PC-9 (cell line): Measurements from ENCODE around the gene SNRPD3. TPM values are rescaled to one million over a fixed set of nuclear protein-coding genes. Genes with fewer than 3 reads are reported as not detected.
"Not testable (repeated sequence)": the region's sequence is repeated elsewhere in the genome, so short reads cannot be mapped to it uniquely, and the experiment has no call there.

ENCODE experiments used
- BruUV-seq: library from RNA; stranded (reverse); fragments of 400-500 nt; replicated peaks from 2 replicates; lab custom pipeline; 2021; lab: Mats Ljungman, UMichigan
- CTCF ChIA-PET: fragments of 300-600 bp; sonication (Branson Sonifier 250); formaldehyde crosslinking; loops from one replicate; lab custom pipeline; 2022; ENCODE audit warnings: antibody characterized with exemption; lab: Charles Lee
- POLR2A ChIA-PET: fragments of 300-600 bp; sonication (Branson Sonifier 250); formaldehyde crosslinking; loops from one replicate; lab custom pipeline; 2022; ENCODE audit warnings: antibody characterized with exemption; ENCODE audit not compliant: unreplicated experiment; lab: Charles Lee
- DNase-seq, 2 experiments: peaks; one replicate each; pipeline versions ENCODE4 v3.0.0 to v3.0.0-alpha.2; 2015 to 2022; ENCODE audit warnings: mixed read lengths in 1 of 2
- H2AFZ ChIP-seq: fragments of 200-600 bp; sonication (generic); 2 replicates; pipeline ENCODE4 v1.8.1; 2017; ENCODE audit warnings: antibody characterized with exemption
- H3F3A ChIP-seq: fragments of 200-600 bp; sonication (generic); 2 replicates; pipeline ENCODE4 v1.8.1; 2017; ENCODE audit warnings: antibody characterized with exemption, mild to moderate bottlenecking, low read depth; ENCODE audit not compliant: insufficient read depth
- H3K27ac ChIP-seq: fragments of 200-600 bp; sonication (generic); 2 replicates; pipeline ENCODE4 v1.6.1; 2016; ENCODE audit warnings: mixed run types
- H3K27me3 ChIP-seq: fragments of 200-600 bp; sonication (generic); 2 replicates; pipeline ENCODE4 v1.6.1; 2016; ENCODE audit warnings: low read depth, mixed run types; ENCODE audit not compliant: insufficient read depth
- H3K36me3 ChIP-seq: fragments of 200-600 bp; sonication (generic); 2 replicates; pipeline ENCODE4 v1.6.1; 2016; ENCODE audit warnings: low read depth, mixed run types
- H3K4me1 ChIP-seq: fragments of 200-600 bp; sonication (generic); replicated peaks from 2 replicates; pipeline ENCODE4 v1.6.1; 2016; ENCODE audit warnings: mixed run types; ENCODE audit not compliant: insufficient read depth
- H3K4me2 ChIP-seq: fragments of 200-600 bp; sonication (generic); 2 replicates; pipeline ENCODE4 v1.6.1; 2017; ENCODE audit warnings: mixed run types
- H3K4me3 ChIP-seq: fragments of 200-600 bp; sonication (generic); 2 replicates; pipeline ENCODE4 v1.6.1; 2016; ENCODE audit warnings: mixed run types
- H3K79me2 ChIP-seq: fragments of 200-600 bp; sonication (generic); 2 replicates; pipeline ENCODE4 v1.6.1; 2017; ENCODE audit warnings: low read depth, mixed run types
- H3K9me2 ChIP-seq: fragments of 200-600 bp; sonication (generic); 2 replicates; pipeline ENCODE4 v1.8.1; 2017; ENCODE audit warnings: mild to moderate bottlenecking; ENCODE audit not compliant: insufficient read depth
- H3K9me3 ChIP-seq: fragments of 200-600 bp; sonication (generic); 2 replicates; pipeline ENCODE4 v1.8.1; 2016; ENCODE audit warnings: low read depth; ENCODE audit not compliant: insufficient read depth
- H4K20me1 ChIP-seq: fragments of 200-600 bp; sonication (generic); 2 replicates; pipeline ENCODE4 v1.8.1; 2017; ENCODE audit not compliant: insufficient read depth
- intact Hi-C: fragments of 100-400 bp; cut with micrococcal nuclease; formaldehyde crosslinking; loops from one replicate; pipeline ENCODE4 v1.10.0; 2022; ENCODE audit not compliant: unreplicated experiment
- total RNA-seq: library from RNA; stranded (reverse); gene quantifications from 2 replicates; pipeline ENCODE4 v1.2.3, GENCODE V29; 2021

Gene SNRPD3
- total RNA-seq, 1 experiment from 2014 or later = 117 TPM

DNA sequence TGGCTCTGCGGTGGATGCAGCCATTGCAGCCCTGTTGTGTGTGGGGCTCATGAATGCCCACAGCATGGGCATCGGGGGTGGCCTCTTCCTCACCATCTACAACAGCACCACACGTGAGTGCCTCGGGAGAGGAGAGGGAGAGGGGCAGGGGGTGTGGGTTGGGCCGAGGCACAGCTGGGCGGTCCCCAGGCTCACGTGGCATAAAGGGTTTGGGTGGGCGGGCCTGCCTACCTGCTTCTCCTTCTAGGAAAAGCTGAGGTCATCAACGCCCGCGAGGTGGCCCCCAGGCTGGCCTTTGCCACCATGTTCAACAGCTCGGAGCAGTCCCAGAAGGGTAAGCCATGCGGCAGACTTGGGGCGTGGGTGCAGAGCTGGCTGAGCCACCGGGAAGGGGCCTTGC lies 59.0 kb downstream of the SNRPD3 start:
- H3K79me2 ChIP-seq, H3K36me3 ChIP-seq, H3K9me3 ChIP-seq, H3K4me3 ChIP-seq, intact Hi-C loops, BruUV-seq, DNase-seq, H3K27me3 ChIP-seq, H3K9me2 ChIP-seq, H3F3A ChIP-seq, H3K27ac ChIP-seq, CTCF ChIA-PET, H4K20me1 ChIP-seq, H3K4me1 ChIP-seq, H2AFZ ChIP-seq, POLR2A ChIA-PET, H3K4me2 ChIP-seq: not testable (repeated sequence)

DNA sequence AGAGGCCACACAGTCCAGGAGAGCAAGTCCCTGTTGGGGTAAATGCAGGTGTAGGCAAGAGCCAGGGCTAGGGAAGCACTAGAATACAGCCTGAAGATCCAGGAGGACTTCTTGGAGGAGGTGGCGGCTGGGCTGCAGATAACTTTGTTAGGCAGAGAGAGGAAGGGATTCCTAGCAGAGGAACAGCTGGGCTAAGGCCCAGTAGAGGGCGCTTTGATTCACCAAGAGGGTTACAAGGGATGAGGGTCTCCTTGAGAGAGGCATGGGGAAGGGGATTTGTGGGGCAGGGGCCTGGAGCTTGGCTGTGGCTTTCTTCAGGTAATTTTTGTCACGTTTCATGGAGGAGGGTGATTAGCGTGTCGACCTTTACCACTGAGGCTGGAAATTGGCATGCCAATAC lies 65.4 kb downstream of the SNRPD3 start:
- H3K36me3 ChIP-seq, H3K27ac ChIP-seq, H2AFZ ChIP-seq, CTCF ChIA-PET, H3K4me3 ChIP-seq, H3K27me3 ChIP-seq, H3K4me2 ChIP-seq, H3K9me2 ChIP-seq, POLR2A ChIA-PET, H3K79me2 ChIP-seq, BruUV-seq, DNase-seq, H3K9me3 ChIP-seq, intact Hi-C loops, H3K4me1 ChIP-seq, H4K20me1 ChIP-seq, H3F3A ChIP-seq: not testable (repeated sequence)

DNA sequence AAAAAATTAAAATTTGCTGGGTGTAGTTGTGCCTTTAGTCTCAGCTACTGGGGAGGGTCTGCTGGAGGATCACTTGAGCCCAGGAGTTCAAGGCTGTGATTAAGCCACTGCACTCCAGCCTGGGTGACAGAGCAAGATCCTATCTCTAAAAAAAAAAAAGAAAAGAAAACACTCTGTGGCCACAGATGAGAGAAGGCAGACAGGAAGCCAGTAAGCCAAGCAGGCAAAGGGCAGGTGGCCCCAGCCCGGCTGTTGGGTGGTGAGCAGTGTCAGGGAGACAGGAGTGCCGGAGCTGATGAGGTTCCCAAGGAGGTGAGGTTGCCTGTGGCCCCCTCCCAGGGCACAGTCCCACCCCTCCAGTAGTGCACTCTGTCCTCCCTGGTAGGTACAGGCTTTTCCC lies 66.8 kb downstream of the SNRPD3 start:
- H3K4me1 ChIP-seq, H3K9me2 ChIP-seq, H3K27ac ChIP-seq, H3K27me3 ChIP-seq, H3K79me2 ChIP-seq, H3K4me3 ChIP-seq, CTCF ChIA-PET, H4K20me1 ChIP-seq, H3K9me3 ChIP-seq, DNase-seq, POLR2A ChIA-PET, BruUV-seq, intact Hi-C loops, H3K4me2 ChIP-seq, H2AFZ ChIP-seq, H3K36me3 ChIP-seq, H3F3A ChIP-seq: not testable (repeated sequence)

Other genes starting within 250 kb of the SNRPD3 start
- 1.8 and 2.6 TPM in 2 replicates for gene ADORA2A, start 128.4 kb upstream of the SNRPD3 start, total RNA-seq
- 0.17 and 0.80 TPM in 2 replicates for gene UPB1, start 60.7 kb upstream of the SNRPD3 start, total RNA-seq
- 69.1 and 80.2 TPM in 2 replicates for gene GUCD1, start 861 bp upstream of the SNRPD3 start, total RNA-seq
- 2.2 and 4.5 TPM in 2 replicates for gene LRRC75B, start 37.1 kb downstream of the SNRPD3 start, total RNA-seq
- 7.4 and 10.2 TPM in 2 replicates for gene GGT1, start 47.2 kb downstream of the SNRPD3 start, total RNA-seq
- gene PIWIL3, start 218.7 kb downstream of the SNRPD3 start, total RNA-seq = not detected in 2 replicates